22Rv1 (cell line): Measurements from ENCODE around the gene SMYD3.

Source experiments
- ZFX ChIP-seq: fragments of 450-650 bp; IDR thresholded peaks from 2 replicates; pipeline ENCODE4 v1.6.1; 2017; ENCODE audit warnings: antibody characterized with exemption, borderline replicate concordance
- TF ChIP-seq, protein P1 (sequence below): fragments of 450-650 bp; IDR thresholded peaks from 2 replicates; pipeline ENCODE4 v1.5.1; 2017; ENCODE audit warnings: mild to moderate bottlenecking

DNA sequence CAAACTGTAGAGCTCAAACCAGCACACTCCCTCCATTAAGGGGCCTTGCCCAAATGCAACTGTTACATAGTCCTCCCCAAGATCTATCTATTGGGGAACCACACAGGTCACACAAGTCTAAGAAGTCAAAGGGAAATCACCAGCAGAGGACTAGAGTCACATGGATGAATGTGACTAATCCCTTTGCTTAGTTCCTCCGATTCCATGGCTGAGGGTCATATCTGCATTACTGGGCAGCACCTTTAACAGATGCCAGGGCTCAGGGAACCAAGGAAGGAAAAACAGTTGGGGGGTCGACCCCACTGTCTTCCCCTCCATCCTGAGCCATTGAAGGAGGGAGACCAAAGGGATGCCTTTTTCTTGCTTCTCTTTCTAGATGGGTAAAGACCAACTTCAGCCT, 23.4 kb upstream of the SMYD3 start:
- TF ChIP-seq, protein P1, sequence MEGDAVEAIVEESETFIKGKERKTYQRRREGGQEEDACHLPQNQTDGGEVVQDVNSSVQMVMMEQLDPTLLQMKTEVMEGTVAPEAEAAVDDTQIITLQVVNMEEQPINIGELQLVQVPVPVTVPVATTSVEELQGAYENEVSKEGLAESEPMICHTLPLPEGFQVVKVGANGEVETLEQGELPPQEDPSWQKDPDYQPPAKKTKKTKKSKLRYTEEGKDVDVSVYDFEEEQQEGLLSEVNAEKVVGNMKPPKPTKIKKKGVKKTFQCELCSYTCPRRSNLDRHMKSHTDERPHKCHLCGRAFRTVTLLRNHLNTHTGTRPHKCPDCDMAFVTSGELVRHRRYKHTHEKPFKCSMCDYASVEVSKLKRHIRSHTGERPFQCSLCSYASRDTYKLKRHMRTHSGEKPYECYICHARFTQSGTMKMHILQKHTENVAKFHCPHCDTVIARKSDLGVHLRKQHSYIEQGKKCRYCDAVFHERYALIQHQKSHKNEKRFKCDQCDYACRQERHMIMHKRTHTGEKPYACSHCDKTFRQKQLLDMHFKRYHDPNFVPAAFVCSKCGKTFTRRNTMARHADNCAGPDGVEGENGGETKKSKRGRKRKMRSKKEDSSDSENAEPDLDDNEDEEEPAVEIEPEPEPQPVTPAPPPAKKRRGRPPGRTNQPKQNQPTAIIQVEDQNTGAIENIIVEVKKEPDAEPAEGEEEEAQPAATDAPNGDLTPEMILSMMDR: no peak
- no peak for TF ChIP-seq ZFX
